GM18511 (cell line): ENCODE results near the gene GNE.

Experiments used
- ATAC-seq: cut with Tn5 transposase; IDR thresholded peaks from one replicate; pipeline ENCODE4 v1.9.1; 2021; ENCODE audit warnings: mild to moderate bottlenecking, moderate library complexity; ENCODE audit not compliant: unreplicated experiment

Gene GNE

DNA sequence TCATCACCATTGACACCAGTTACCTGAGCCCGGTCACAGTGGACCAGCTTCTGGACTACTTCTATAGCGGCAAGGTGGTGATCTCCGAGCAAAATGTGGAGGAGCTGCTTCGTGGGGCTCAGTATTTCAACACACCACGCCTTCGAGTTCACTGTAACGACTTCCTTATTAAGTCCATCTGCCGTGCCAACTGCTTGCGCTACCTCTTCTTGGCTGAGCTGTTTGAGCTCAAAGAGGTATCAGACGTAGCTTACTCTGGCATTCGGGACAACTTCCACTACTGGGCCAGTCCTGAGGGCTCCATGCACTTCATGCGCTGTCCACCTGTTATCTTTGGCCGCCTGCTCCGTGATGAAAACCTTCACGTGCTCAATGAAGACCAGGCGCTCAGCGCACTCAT, 88.5 kb downstream of the GNE start:
- no peak for ATAC-seq

GRCh38 chr9:36169166-36169565, 89.1 kb downstream of the GNE start, which contains the start of gene CCIN:
Gene CCIN, plus strand, starts transcription at chr9:36169388. Its CDS starts 115 bp downstream, at chr9:36169503.
- ATAC-seq: no peak

GRCh38 chr9:36166168-36166927, 91.9 kb downstream of the GNE start:
- peak; percentile 86 for ATAC-seq

DNA sequence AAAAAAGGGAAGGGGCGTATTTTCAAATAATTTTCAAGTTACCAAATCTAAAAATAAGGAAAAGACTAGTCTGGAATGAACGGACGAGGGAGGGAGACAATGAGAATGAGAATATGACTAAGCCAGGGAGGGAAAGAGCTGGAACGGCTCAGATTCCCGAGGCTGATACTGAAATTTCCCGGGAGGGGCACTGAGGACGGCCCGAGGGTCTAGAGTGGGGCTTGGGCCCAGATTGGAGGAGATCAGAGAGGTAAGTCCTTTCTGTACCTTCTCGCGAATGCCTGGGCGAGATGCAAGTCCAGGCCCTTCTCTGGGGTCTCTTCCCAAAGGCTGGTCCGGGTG, 92.5 kb downstream of the GNE start:
- no peak for ATAC-seq

DNA sequence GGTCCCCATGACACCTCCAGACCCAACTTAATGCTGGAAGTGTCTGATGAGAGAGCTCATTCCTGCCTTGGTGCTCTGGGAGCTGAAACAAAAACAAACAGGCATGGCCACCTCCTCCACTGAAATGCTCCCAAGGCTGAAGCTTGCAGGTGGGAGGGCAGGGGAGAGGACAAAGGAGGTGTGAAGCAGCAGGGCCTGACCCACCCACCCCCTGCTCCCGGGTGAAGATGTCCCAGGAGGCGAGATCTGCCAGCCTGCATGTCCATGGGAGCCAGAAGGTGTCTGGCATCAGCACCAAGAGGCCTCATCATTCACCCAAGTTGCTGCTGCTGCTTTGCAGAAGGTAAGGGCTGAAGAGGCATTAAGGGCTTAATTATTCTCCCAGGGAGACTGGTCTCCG, 93.3 kb downstream of the GNE start:
- ATAC-seq: no peak
